ENCODE data around the gene KDSR. TPM values are rescaled to one million over a fixed set of nuclear protein-coding genes. Genes with fewer than 3 reads are reported as not detected.

The KDSR gene, protein sequence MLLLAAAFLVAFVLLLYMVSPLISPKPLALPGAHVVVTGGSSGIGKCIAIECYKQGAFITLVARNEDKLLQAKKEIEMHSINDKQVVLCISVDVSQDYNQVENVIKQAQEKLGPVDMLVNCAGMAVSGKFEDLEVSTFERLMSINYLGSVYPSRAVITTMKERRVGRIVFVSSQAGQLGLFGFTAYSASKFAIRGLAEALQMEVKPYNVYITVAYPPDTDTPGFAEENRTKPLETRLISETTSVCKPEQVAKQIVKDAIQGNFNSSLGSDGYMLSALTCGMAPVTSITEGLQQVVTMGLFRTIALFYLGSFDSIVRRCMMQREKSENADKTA
- 87.7 and 90.5 TPM in 2 replicates for total RNA-seq
- long read RNA-seq, full-length matches to known transcripts = 292 of 325 reads
- long read RNA-seq, partial matches to known transcripts = 9 of 325 reads
- long read RNA-seq, other reads (novel, unspliced or antisense) = 24 of 325 reads

DNA sequence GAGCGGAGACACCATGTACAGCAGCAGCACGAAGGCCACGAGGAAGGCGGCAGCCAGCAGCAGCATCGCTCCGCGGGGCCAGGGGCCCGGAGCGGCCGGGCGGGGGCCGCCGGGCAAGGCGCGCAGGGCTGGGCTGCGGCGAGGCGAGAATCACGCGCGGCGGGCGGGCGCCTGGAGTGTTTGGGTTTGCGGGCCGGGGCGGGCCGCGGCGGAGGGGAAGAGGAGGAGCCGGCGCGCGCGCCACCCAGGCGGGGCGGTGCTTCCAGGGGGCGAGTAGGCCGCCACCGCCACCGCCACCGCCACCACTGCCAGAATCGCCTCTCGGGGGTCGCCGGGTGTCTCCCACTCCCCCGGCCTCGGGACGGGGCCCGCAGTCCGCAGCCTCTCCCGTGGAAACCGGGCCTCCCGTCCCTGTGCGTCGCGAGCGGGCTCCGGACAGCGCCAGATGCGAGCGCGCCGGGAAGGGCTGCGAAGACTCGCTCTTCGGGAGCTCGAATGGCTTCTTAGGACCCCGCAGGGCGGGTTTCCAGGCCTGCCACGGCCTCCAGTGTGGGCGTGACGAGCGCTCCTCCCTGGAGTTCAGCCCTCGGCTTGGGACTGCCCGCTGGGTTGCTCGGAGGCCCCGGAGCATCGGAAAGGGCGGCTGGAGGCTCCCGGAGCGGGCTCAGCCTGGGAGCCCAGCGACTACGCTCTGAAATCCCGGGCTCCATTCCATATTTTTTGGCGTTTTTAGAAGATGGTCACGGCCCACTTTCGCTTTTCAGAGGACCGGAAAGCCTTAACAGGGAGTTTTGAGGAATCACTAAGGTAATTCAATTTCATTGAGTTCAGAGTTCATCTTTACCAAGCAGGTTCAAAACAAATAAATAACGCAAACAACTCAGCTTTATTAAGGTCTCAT, at the start of gene KDSR:
Gene KDSR (minus strand): TSS at position 154 of the 901 bp plus-strand sequence. CDS start 88 bp downstream, at position 66.
- peak; percentile 99 for DNase-seq (ENCODE audit: extremely low spot score, unreplicated experiment)
- Mint-ChIP-seq H3K27me3 (ENCODE audit: unreplicated experiment) (no peaks in the 10 kb centered on the region), H3K27ac (ENCODE audit: unreplicated experiment) (peak within 1 kb of the TSS; percentile 87), H3K9me3 (ENCODE audit: unreplicated experiment) (no peaks in the 10 kb centered on the region), H3K4me3 (ENCODE audit: unreplicated experiment) (peak within 1 kb of the TSS; percentile 96), H3K4me1 (ENCODE audit: unreplicated experiment) (peaks cover 30% of the 10 kb centered on the region), H3K36me3 (ENCODE audit: unreplicated experiment) (peaks cover 10% of the 10 kb centered on the region)
- TF ChIP-seq, protein P1, sequence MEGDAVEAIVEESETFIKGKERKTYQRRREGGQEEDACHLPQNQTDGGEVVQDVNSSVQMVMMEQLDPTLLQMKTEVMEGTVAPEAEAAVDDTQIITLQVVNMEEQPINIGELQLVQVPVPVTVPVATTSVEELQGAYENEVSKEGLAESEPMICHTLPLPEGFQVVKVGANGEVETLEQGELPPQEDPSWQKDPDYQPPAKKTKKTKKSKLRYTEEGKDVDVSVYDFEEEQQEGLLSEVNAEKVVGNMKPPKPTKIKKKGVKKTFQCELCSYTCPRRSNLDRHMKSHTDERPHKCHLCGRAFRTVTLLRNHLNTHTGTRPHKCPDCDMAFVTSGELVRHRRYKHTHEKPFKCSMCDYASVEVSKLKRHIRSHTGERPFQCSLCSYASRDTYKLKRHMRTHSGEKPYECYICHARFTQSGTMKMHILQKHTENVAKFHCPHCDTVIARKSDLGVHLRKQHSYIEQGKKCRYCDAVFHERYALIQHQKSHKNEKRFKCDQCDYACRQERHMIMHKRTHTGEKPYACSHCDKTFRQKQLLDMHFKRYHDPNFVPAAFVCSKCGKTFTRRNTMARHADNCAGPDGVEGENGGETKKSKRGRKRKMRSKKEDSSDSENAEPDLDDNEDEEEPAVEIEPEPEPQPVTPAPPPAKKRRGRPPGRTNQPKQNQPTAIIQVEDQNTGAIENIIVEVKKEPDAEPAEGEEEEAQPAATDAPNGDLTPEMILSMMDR (IDR thresholded peaks at IDR 0.05) = no peak

GRCh38 chr18:63412953-63413352, 45.9 kb upstream of the KDSR start:
- H3K27ac Mint-ChIP-seq (ENCODE audit: unreplicated experiment) = no peak overlapping the region
- H3K9me3 Mint-ChIP-seq (ENCODE audit: unreplicated experiment) = no peaks in the 10 kb centered on the region
- no peak for DNase-seq (ENCODE audit: extremely low spot score, unreplicated experiment)
- peaks cover 35% of the 10 kb centered on the region for H3K36me3 Mint-ChIP-seq (ENCODE audit: unreplicated experiment)
- no peaks in the 10 kb centered on the region for H3K27me3 Mint-ChIP-seq (ENCODE audit: unreplicated experiment)
- TF ChIP-seq, protein P1 (IDR thresholded peaks at IDR 0.05) = no peak
- H3K4me3 Mint-ChIP-seq (ENCODE audit: unreplicated experiment) = no peak overlapping the region
- H3K4me1 Mint-ChIP-seq (ENCODE audit: unreplicated experiment) = peaks cover 6% of the 10 kb centered on the region

DNA sequence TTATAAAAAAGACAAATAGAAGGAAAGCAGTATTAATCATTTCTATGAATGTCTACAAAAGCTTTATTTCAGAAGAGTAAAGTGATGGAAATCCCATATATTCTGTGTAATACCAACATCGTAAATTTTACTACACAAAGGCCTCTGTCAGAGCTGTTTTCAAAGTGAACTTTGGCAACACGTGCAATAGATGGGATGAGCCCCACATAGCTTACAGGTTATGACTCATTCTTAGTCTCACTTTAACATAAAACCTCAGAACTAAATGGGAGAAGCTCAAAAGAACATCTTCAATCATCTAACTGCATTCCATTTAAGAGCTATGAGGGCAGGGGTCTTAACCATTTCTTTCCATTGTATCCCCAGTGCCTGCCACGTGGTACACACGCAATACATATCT, 43.8 kb upstream of the KDSR start:
- TF ChIP-seq, protein P1 (IDR thresholded peaks at IDR 0.05) = no peak
- Mint-ChIP-seq H3K27me3 (ENCODE audit: unreplicated experiment) (no peaks in the 10 kb centered on the region), H3K4me1 (ENCODE audit: unreplicated experiment) (peaks cover 6% of the 10 kb centered on the region), H3K36me3 (ENCODE audit: unreplicated experiment) (peaks cover 49% of the 10 kb centered on the region), H3K9me3 (ENCODE audit: unreplicated experiment) (no peaks in the 10 kb centered on the region), H3K27ac (ENCODE audit: unreplicated experiment) (no peak overlapping the region), H3K4me3 (ENCODE audit: unreplicated experiment) (no peak overlapping the region)
- no peak for DNase-seq (ENCODE audit: extremely low spot score, unreplicated experiment)

DNA sequence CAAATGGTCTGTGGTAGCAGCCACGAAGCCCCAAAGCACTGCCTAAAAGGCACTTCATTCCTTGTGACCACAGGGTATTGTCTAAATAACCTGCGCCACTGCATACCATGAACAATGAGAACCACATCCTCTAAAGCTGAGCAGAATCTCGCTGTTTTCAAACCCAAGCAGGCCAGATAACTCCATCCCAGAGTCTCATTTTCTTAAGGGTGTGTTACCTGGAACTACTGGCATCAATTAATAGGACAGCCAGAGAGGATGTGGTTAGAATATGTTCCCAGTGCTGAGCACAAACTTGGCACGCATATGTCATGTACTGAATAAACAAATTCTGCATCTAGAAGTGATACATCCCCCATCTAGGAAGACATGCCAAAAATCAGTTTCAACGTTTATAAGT, 42.3 kb upstream of the KDSR start:
- no peak for DNase-seq (ENCODE audit: extremely low spot score, unreplicated experiment)
- no peak overlapping the region for H3K4me3 Mint-ChIP-seq (ENCODE audit: unreplicated experiment)

More for the DNA sequence above, 42.3 kb upstream of the KDSR start:
- H3K27me3 Mint-ChIP-seq (ENCODE audit: unreplicated experiment) = no peaks in the 10 kb centered on the region
- no peak overlapping the region for H3K27ac Mint-ChIP-seq (ENCODE audit: unreplicated experiment)
- H3K36me3 Mint-ChIP-seq (ENCODE audit: unreplicated experiment) = peaks cover 45% of the 10 kb centered on the region
- TF ChIP-seq, protein P1 (IDR thresholded peaks at IDR 0.05) = no peak
- peaks cover 6% of the 10 kb centered on the region for H3K4me1 Mint-ChIP-seq (ENCODE audit: unreplicated experiment)
- H3K9me3 Mint-ChIP-seq (ENCODE audit: unreplicated experiment) = no peaks in the 10 kb centered on the region
